Measurements from ENCODE around the gene FAM107B. TPM values are rescaled to one million over a fixed set of nuclear protein-coding genes. Genes with fewer than 3 reads are reported as not detected.
"Not testable (repeated sequence)": the region's sequence is repeated elsewhere in the genome, so short reads cannot be mapped to it uniquely, and the experiment has no call there.

FAM107B gene
- 110 and 158 TPM in 2 replicates for total RNA-seq (2014; rRNA removed; shearing (Covaris generic); ENCODE audit: low replicate concordance)

DNA sequence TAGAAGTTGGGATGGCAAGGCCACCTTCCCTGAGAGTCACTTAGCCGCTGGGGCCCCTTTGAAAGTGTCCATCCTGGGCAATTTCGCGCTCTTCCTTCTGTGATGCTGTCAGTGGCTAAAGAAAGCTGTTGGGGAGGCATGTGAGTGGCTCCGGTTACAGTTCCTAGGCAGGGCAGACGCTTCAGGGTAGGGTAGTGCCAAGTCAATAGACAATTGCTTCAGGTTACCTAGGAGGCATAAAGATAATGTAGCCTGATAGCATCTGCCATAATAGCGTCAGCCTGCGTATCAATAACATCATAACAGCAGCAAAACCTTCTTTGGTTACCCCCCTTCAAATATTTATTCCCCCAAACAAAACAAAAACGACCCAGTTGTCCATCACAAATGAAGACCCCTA lies at the start of gene FAM107B:
Gene FAM107B, minus strand, starts transcription at position 101 of the 400 bp plus-strand sequence. CDS start 234 bp downstream, outside the sequence.
- Histone ChIP-seq H4K20me1 (ENCODE audit: insufficient read depth, low read depth, low read length) (no peaks in the 10 kb centered on the region), H3K36me3 (ENCODE audit: insufficient read depth, low read length) (no peaks in the 10 kb centered on the region), H3K9me3 (ENCODE audit: low read length) (no peaks in the 10 kb centered on the region), H3K27ac (ENCODE audit: low read length) (no peak within 1 kb of the TSS), H3K4me3 (ENCODE audit: low read length) (no peak within 1 kb of the TSS), H3K9me2 (replicated peaks; ENCODE audit: insufficient read depth, low read length) (no peaks in the 10 kb centered on the region), H3K79me2 (ENCODE audit: low read length) (no peaks in the 10 kb centered on the region), H3K9ac (ENCODE audit: low read length) (no peak within 1 kb of the TSS), H3K4me2 (ENCODE audit: low read depth, low read length, poor library complexity, severe bottlenecking) (no peak within 1 kb of the TSS), H3K27me3 (ENCODE audit: low read length) (no peaks in the 10 kb centered on the region), H3K4me1 (ENCODE audit: low read length) (no peaks in the 10 kb centered on the region), H2AFZ (ENCODE audit: low read length) (no peak within 1 kb of the TSS)
- DNase-seq, result no peak

DNA sequence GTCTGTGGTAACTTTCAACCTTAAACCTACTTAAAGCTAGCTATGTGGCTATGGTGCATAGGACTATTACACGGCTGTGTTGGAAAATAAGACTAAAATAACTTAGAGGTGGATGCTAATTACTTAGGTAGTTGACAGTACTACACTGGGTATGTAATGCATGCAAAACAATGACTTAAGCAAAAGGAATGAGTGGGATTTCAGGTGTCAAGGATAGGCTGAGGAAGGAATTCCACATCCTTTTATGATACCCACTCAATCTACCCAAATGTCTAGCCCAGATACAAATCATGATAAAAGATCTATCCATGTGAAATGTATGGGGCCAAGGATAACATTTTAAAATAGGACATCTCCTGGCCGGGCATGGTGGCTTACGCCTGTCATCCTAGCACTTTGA lies 49.3 kb upstream of the FAM107B start:
- H3K9me3 ChIP-seq (ENCODE audit: low read length), result no peaks in the 10 kb centered on the region
- no peak overlapping the region for H2AFZ ChIP-seq (ENCODE audit: low read length)
- H3K27me3 ChIP-seq (ENCODE audit: low read length), result no peaks in the 10 kb centered on the region
- no peaks in the 10 kb centered on the region for H4K20me1 ChIP-seq (ENCODE audit: insufficient read depth, low read depth, low read length)
- H3K79me2 ChIP-seq (ENCODE audit: low read length), result no peaks in the 10 kb centered on the region
- H3K9me2 ChIP-seq (replicated peaks; ENCODE audit: insufficient read depth, low read length), result no peaks in the 10 kb centered on the region
- H3K4me1 ChIP-seq (ENCODE audit: low read length), result peaks cover 4% of the 10 kb centered on the region; the same call in 1 of the 2 replicates
- no peak overlapping the region for H3K4me3 ChIP-seq (ENCODE audit: low read length)
- no peak for DNase-seq
- H3K36me3 ChIP-seq (ENCODE audit: insufficient read depth, low read length), result no peaks in the 10 kb centered on the region
- H3K4me2 ChIP-seq (ENCODE audit: low read depth, low read length, poor library complexity, severe bottlenecking), result no peak overlapping the region
- H3K9ac ChIP-seq (ENCODE audit: low read length), result no peak overlapping the region
- no peak overlapping the region for H3K27ac ChIP-seq (ENCODE audit: low read length)

DNA sequence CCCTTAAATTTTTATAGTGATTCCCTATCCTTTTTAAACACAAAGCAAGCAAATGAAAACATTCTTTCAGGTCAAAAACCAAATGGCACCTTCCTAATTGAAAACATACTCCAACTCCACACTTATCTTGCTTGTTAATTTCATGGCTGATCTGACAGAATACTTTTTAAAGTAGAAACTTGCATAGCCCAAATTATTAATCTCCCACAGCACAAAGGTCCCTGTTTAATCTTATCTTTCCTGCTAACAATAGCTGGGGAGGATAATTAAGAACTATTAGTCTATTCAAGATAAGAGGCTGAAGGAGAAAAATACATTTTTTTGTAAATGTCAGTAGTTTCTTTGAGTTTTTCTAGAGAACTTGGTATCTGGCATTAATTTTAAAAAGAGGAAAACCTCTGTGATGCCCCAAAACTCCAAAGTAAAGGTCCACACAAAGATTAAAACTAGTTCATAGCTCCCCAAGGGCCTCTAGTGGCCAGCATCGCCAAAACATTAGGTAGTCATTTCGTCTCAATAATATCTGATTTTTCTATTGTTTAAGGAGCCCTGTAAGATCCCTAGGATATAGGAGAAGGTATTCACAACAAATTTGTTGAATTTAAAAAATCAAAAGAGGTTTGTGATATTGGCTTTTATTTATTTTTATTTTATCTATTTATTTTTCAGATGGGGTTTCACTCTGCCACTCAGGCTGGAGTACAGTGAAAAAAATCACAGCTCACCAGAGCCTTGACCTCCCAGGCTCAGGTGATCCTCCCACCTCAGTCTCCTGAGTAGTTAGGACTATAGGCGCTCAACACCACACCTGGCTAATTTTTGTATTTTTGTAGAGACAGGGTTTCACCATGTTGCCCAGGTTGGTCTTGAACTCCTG lies 48.4 kb upstream of the FAM107B start:
- H4K20me1 ChIP-seq (ENCODE audit: insufficient read depth, low read depth, low read length), result no peaks in the 10 kb centered on the region
- H3K9me2 ChIP-seq (replicated peaks; ENCODE audit: insufficient read depth, low read length), result no peaks in the 10 kb centered on the region
- no peak overlapping the region for H2AFZ ChIP-seq (ENCODE audit: low read length)
- H3K4me1 ChIP-seq (ENCODE audit: low read length), result peaks cover 4% of the 10 kb centered on the region; the same call in 1 of the 2 replicates
- H3K9me3 ChIP-seq (ENCODE audit: low read length), result no peaks in the 10 kb centered on the region
- no peak overlapping the region for H3K4me2 ChIP-seq (ENCODE audit: low read depth, low read length, poor library complexity, severe bottlenecking)
- H3K27ac ChIP-seq (ENCODE audit: low read length), result no peak overlapping the region
- H3K36me3 ChIP-seq (ENCODE audit: insufficient read depth, low read length), result no peaks in the 10 kb centered on the region
- peak; percentile 79 for DNase-seq
- no peak overlapping the region for H3K4me3 ChIP-seq (ENCODE audit: low read length)
- no peaks in the 10 kb centered on the region for H3K79me2 ChIP-seq (ENCODE audit: low read length)
- no peak overlapping the region for H3K9ac ChIP-seq (ENCODE audit: low read length)
- H3K27me3 ChIP-seq (ENCODE audit: low read length), result no peaks in the 10 kb centered on the region

DNA sequence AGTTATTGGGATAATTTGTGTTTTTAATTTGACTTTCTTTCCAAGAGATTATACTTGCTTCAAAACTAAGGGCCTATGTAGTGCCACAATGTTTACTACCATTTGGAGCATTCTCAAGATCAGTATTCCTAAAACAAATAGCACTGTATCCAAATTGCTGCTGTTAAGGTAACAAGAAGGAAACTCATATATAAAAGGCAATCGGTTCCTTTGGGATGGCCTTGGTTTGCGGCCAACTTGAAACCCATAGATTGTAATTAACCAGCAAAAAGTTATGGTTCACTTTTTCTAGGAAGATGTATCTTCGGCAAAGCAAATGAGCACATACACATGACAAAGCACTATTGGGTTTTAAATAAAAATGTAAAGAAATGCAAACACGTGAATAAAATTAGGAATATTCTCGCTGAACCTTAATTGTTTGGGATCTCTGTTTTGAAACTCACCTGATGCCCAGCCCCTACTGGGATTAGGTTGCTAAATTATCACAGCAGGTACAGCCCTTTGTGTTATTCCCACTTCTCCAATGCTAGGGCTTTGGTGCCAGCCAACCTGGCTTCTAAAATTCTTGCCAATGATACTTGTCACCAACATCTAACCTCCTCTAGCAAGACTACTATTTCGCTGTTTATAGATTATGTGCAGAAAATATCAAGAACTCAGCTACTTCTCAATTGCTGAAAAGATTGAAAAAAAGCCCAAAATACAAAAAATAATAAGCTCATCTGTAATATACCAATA lies 47.1 kb upstream of the FAM107B start:
- H3K4me3 ChIP-seq (ENCODE audit: low read length), result no peak overlapping the region
- no peak overlapping the region for H3K4me2 ChIP-seq (ENCODE audit: low read depth, low read length, poor library complexity, severe bottlenecking)
- H3K27ac ChIP-seq (ENCODE audit: low read length), result no peak overlapping the region
- DNase-seq, result no peak
- H2AFZ ChIP-seq (ENCODE audit: low read length), result no peak overlapping the region
- H4K20me1 ChIP-seq (ENCODE audit: insufficient read depth, low read depth, low read length), result no peaks in the 10 kb centered on the region
- H3K4me1 ChIP-seq (ENCODE audit: low read length), result peaks cover 4% of the 10 kb centered on the region; the same call in 1 of the 2 replicates
- H3K27me3 ChIP-seq (ENCODE audit: low read length), result no peaks in the 10 kb centered on the region
- H3K9me2 ChIP-seq (replicated peaks; ENCODE audit: insufficient read depth, low read length), result no peaks in the 10 kb centered on the region
- no peaks in the 10 kb centered on the region for H3K9me3 ChIP-seq (ENCODE audit: low read length)
- no peaks in the 10 kb centered on the region for H3K79me2 ChIP-seq (ENCODE audit: low read length)
- no peaks in the 10 kb centered on the region for H3K36me3 ChIP-seq (ENCODE audit: insufficient read depth, low read length)
- H3K9ac ChIP-seq (ENCODE audit: low read length), result no peak overlapping the region

DNA sequence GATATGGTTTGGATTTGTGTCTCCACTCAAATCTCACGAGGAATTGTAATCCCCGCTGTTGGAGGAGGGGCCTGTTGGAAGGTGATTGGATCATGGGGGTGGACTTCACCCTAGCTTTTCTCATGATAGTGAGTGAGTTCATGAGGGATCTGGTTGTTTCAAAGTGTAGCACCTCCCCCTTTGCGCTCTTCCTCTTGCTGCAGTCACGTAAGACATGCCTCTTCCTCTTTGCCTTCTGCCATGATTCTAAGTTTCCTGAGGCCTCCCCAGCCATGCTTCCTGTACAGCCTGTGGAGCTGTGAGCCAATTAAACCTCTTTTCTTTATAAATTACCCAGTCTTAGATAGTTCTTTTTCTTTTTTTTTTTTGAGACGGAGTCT lies 46.1 kb upstream of the FAM107B start:
- H3K9ac ChIP-seq (ENCODE audit: low read length), result no peak overlapping the region
- DNase-seq, result no peak
- no peak overlapping the region for H3K27ac ChIP-seq (ENCODE audit: low read length)
- H2AFZ ChIP-seq (ENCODE audit: low read length), result no peak overlapping the region
- H3K36me3 ChIP-seq (ENCODE audit: insufficient read depth, low read length), result no peaks in the 10 kb centered on the region
- no peak overlapping the region for H3K4me3 ChIP-seq (ENCODE audit: low read length)
- no peaks in the 10 kb centered on the region for H3K9me3 ChIP-seq (ENCODE audit: low read length)
- H4K20me1 ChIP-seq (ENCODE audit: insufficient read depth, low read depth, low read length), result no peaks in the 10 kb centered on the region
- H3K27me3 ChIP-seq (ENCODE audit: low read length), result no peaks in the 10 kb centered on the region
- no peaks in the 10 kb centered on the region for H3K4me1 ChIP-seq (ENCODE audit: low read length)
- H3K79me2 ChIP-seq (ENCODE audit: low read length), result no peaks in the 10 kb centered on the region
- H3K9me2 ChIP-seq (replicated peaks; ENCODE audit: insufficient read depth, low read length), result no peaks in the 10 kb centered on the region
- no peak overlapping the region for H3K4me2 ChIP-seq (ENCODE audit: low read depth, low read length, poor library complexity, severe bottlenecking)

DNA sequence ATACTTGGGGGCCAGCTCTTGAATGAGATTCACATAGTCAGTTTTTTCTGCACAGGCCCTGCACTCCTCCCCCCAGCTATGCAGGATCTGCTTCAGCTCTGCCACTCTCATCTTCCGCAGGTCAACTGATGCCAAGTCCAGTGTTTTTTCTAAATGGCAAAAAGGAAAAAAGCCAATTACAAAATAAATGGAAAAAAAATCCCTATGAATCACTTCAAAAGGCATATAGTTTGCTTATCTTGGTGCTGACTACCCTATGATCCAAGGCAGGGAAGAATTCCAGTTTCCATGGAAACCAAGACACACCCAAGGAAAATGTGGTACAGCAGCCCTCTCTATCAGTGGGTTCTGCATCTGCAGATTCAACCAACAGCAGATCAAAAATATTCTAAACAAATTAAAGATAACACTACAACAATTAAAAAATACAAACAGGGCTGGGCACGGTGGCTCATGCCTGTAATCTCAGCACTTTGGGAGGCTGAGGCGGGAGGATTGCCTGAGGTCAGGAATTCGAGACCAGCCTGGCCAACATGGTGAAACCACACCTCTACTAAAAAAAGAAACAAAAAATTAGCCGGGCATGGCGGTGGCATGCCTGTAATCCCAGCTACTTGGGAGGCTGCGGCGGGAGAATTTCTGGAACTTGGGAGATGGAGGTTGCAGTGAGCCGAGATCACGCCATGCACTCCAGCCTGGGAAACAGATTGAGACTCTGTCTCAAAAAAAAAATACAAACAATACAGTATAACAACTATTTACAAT lies 45.5 kb upstream of the FAM107B start:
- no peak overlapping the region for H3K4me2 ChIP-seq (ENCODE audit: low read depth, low read length, poor library complexity, severe bottlenecking)
- no peak overlapping the region for H3K4me3 ChIP-seq (ENCODE audit: low read length)
- no peaks in the 10 kb centered on the region for H3K4me1 ChIP-seq (ENCODE audit: low read length)
- H3K9me2 ChIP-seq (replicated peaks; ENCODE audit: insufficient read depth, low read length), result no peaks in the 10 kb centered on the region
- DNase-seq, result no peak
- no peak overlapping the region for H3K27ac ChIP-seq (ENCODE audit: low read length)
- H3K36me3 ChIP-seq (ENCODE audit: insufficient read depth, low read length), result no peaks in the 10 kb centered on the region
- no peak overlapping the region for H2AFZ ChIP-seq (ENCODE audit: low read length)
- H3K27me3 ChIP-seq (ENCODE audit: low read length), result no peaks in the 10 kb centered on the region
- no peaks in the 10 kb centered on the region for H3K79me2 ChIP-seq (ENCODE audit: low read length)
- no peak overlapping the region for H3K9ac ChIP-seq (ENCODE audit: low read length)
- no peaks in the 10 kb centered on the region for H4K20me1 ChIP-seq (ENCODE audit: insufficient read depth, low read depth, low read length)
- H3K9me3 ChIP-seq (ENCODE audit: low read length), result no peaks in the 10 kb centered on the region

DNA sequence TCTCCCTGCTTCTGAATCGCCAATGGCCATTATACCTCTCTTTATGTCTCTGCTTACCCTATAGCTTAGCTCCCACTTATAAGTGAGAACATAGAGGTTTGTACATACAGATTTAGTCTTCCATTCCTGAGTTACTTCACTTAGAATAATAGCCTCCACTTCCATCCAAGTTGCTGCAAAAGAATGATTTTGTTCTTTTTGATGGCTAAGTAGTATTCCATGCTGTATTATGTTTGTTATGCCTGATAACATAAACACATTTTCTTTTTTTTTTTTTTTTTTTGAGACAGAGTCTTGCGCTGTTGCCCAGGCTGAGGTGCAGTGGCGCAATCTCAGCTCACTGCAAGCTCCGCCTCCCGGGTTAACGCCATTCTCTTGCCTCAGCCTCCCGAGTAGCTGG lies 42.0 kb upstream of the FAM107B start:
- H3K27me3 ChIP-seq (ENCODE audit: low read length); H4K20me1 ChIP-seq (ENCODE audit: insufficient read depth, low read depth, low read length); H3K36me3 ChIP-seq (ENCODE audit: insufficient read depth, low read length); H3K9me2 ChIP-seq (replicated peaks; ENCODE audit: insufficient read depth, low read length); H3K27ac ChIP-seq (ENCODE audit: low read length); H3K9ac ChIP-seq (ENCODE audit: low read length); H3K79me2 ChIP-seq (ENCODE audit: low read length); H3K4me1 ChIP-seq (ENCODE audit: low read length); H3K4me3 ChIP-seq (ENCODE audit: low read length); DNase-seq; H3K9me3 ChIP-seq (ENCODE audit: low read length); H3K4me2 ChIP-seq (ENCODE audit: low read depth, low read length, poor library complexity, severe bottlenecking); H2AFZ ChIP-seq (ENCODE audit: low read length): not testable (repeated sequence)

DNA sequence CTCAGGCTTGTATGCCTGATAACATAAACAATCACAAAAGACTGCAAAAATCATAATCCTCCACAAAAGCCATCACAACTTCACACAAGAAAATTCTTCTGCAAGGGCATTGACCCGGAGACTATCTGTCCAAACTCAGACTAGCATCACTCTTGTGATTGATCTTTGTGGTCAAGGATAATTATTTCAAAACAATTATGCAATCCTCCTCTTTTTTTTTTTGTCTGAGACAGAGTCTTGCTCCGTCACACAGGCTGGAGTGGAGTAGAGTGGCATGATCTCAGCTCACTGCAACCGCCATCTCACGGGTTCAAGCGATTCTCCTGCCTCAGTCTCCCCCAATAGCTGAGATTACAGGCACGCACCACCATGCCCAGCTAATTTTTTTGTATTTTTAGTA lies 41.0 kb upstream of the FAM107B start:
- H3K79me2 ChIP-seq (ENCODE audit: low read length), result no peaks in the 10 kb centered on the region
- DNase-seq, result no peak

More for the DNA sequence above, 41.0 kb upstream of the FAM107B start:
- Histone ChIP-seq H3K9me2 (replicated peaks; ENCODE audit: insufficient read depth, low read length) (no peaks in the 10 kb centered on the region), H3K4me2 (ENCODE audit: low read depth, low read length, poor library complexity, severe bottlenecking) (no peak overlapping the region), H3K4me1 (ENCODE audit: low read length) (peaks cover 4% of the 10 kb centered on the region; the same call in 1 of the 2 replicates), H3K27me3 (ENCODE audit: low read length) (no peaks in the 10 kb centered on the region), H4K20me1 (ENCODE audit: insufficient read depth, low read depth, low read length) (no peaks in the 10 kb centered on the region), H2AFZ (ENCODE audit: low read length) (no peak overlapping the region), H3K4me3 (ENCODE audit: low read length) (no peak overlapping the region), H3K36me3 (ENCODE audit: insufficient read depth, low read length) (no peaks in the 10 kb centered on the region), H3K27ac (ENCODE audit: low read length) (no peak overlapping the region), H3K9me3 (ENCODE audit: low read length) (no peaks in the 10 kb centered on the region), H3K9ac (ENCODE audit: low read length) (no peak overlapping the region)

Data from Karpas-422 (cell line).